Measurements from ENCODE around the gene DHRSX.
"Not testable (repeated sequence)": the region's sequence is repeated elsewhere in the genome, so short reads cannot be mapped to it uniquely, and the experiment has no call there.

Gene DHRSX

GRCh38 chrX:2313864-2314640 lies 186.7 kb downstream of the DHRSX start:
- in situ Hi-C loops (cut with HindIII; ENCODE audit: low pct_ligation_motif_present, low sequenced_read_pairs) = no loop called here
- no peak for DNase-seq
- TF ChIP-seq CTCF (IDR thresholded peaks at IDR 0.05; ENCODE audit: low read depth, low read length, missing control alignments) = no peak
- no peaks in the 10 kb centered on the region for H3K27me3 ChIP-seq (replicated peaks)
- no peak overlapping the region for H3K27ac ChIP-seq
- H3K36me3 ChIP-seq (replicated peaks) = no peaks in the 10 kb centered on the region
- no peak overlapping the region for H3K4me3 ChIP-seq (ENCODE audit: low read depth, low read length)

- H3K27me3 ChIP-seq (replicated peaks); H3K36me3 ChIP-seq (replicated peaks); H3K4me3 ChIP-seq (ENCODE audit: low read depth, low read length); H3K27ac ChIP-seq; DNase-seq; in situ Hi-C loops (cut with HindIII; ENCODE audit: low pct_ligation_motif_present, low sequenced_read_pairs): not testable (repeated sequence)
Measured at GRCh38 chrX:2312061-2312591, 188.7 kb downstream of the DHRSX start.

- H3K27me3 ChIP-seq (replicated peaks) = no peaks in the 10 kb centered on the region
- no peak for DNase-seq
- no peak overlapping the region for H3K4me3 ChIP-seq (ENCODE audit: low read depth, low read length)
- no peak for TF ChIP-seq CTCF (IDR thresholded peaks at IDR 0.05; ENCODE audit: low read depth, low read length, missing control alignments)
- no peaks in the 10 kb centered on the region for H3K36me3 ChIP-seq (replicated peaks)
- no peak overlapping the region for H3K27ac ChIP-seq
- in situ Hi-C loops (cut with HindIII; ENCODE audit: low pct_ligation_motif_present, low sequenced_read_pairs) = no loop called here
Measured at GRCh38 chrX:2311501-2311900, 189.3 kb downstream of the DHRSX start.

GRCh38 chrX:2301901-2302300 lies 198.9 kb downstream of the DHRSX start:
- Histone ChIP-seq H3K36me3 (replicated peaks) (no peaks in the 10 kb centered on the region), H3K4me3 (ENCODE audit: low read depth, low read length) (no peak overlapping the region)
- in situ Hi-C loops (cut with HindIII; ENCODE audit: low pct_ligation_motif_present, low sequenced_read_pairs) = no loop called here

GRCh38 chrX:2299871-2300270 lies 200.9 kb downstream of the DHRSX start:
- no peaks in the 10 kb centered on the region for H3K36me3 ChIP-seq (replicated peaks)
- in situ Hi-C loops (cut with HindIII; ENCODE audit: low pct_ligation_motif_present, low sequenced_read_pairs) = no loop called here
- no peak overlapping the region for H3K27ac ChIP-seq
- no peaks in the 10 kb centered on the region for H3K27me3 ChIP-seq (replicated peaks)
- DNase-seq = no peak
- TF ChIP-seq CTCF (IDR thresholded peaks at IDR 0.05; ENCODE audit: low read depth, low read length, missing control alignments) = no peak
- H3K4me3 ChIP-seq (ENCODE audit: low read depth, low read length) = no peak overlapping the region

More at GRCh38 chrX:2301901-2302300, 198.9 kb downstream of the DHRSX start:
- DNase-seq = no peak
- TF ChIP-seq CTCF (IDR thresholded peaks at IDR 0.05; ENCODE audit: low read depth, low read length, missing control alignments) = no peak
- Histone ChIP-seq H3K27ac (no peak overlapping the region), H3K27me3 (replicated peaks) (no peaks in the 10 kb centered on the region)

GRCh38 chrX:2286731-2287130 lies 214.0 kb downstream of the DHRSX start:
- Histone ChIP-seq H3K4me3 (ENCODE audit: low read depth, low read length) (no peak overlapping the region), H3K27me3 (replicated peaks) (no peaks in the 10 kb centered on the region), H3K36me3 (replicated peaks) (no peaks in the 10 kb centered on the region), H3K27ac (no peak overlapping the region)
- in situ Hi-C loops (cut with HindIII; ENCODE audit: low pct_ligation_motif_present, low sequenced_read_pairs) = no loop called here
- DNase-seq = no peak
- no peak for TF ChIP-seq CTCF (IDR thresholded peaks at IDR 0.05; ENCODE audit: low read depth, low read length, missing control alignments)

Data from brain microvascular endothelial cell (primary cell).